ENCODE measurements around the gene EGLN2. TPM values are rescaled to one million over a fixed set of nuclear protein-coding genes. Genes with fewer than 3 reads are reported as not detected.

Gene EGLN2
- total and polyA plus RNA-seq, 10 of the 15 experiments (the other 5 are each of a cell fraction or from before 2014, with no cell fraction given), result 8.6 to 93.0 (median 66.8) TPM

GRCh38 chr19:40827386-40828247, 28.6 kb downstream of the EGLN2 start:
- FAIRE-seq (no peak), ATAC-seq (no peak), DNase-seq (ENCODE audit: low read depth, low spot score) (no peak)
- Histone ChIP-seq H3K36me3 (ENCODE audit: control insufficient read depth in 2 of 2, insufficient read depth in 2 of 2, low read length in 1 of 2) (no peaks in the 10 kb centered on the region), H3K79me2 (ENCODE audit: control insufficient read depth, insufficient read depth, low read length) (no peaks in the 10 kb centered on the region), H4K20me1 (ENCODE audit: control insufficient read depth, insufficient read depth) (no peaks in the 10 kb centered on the region), H3K27ac (ENCODE audit: control insufficient read depth, insufficient read depth) (no peak overlapping the region), H2AFZ (ENCODE audit: control insufficient read depth, low read depth, low read length) (no peak overlapping the region), H3K4me2 (ENCODE audit: control insufficient read depth, insufficient read depth) (no peak overlapping the region), H3K9me3 (replicated peaks; ENCODE audit: control insufficient read depth, insufficient read depth, low read length) (no peaks in the 10 kb centered on the region), H3K4me3 (no peak overlapping the region), H3K4me1 (ENCODE audit: control insufficient read depth, insufficient read depth, low read length) (peaks cover 4% of the 10 kb centered on the region), H3K27me3 (replicated peaks in 1 of 2; ENCODE audit: control insufficient read depth in 2 of 2, insufficient read depth in 2 of 2, low read length in 1 of 2) (no peaks in the 10 kb centered on the region), H3K9ac (ENCODE audit: control insufficient read depth, insufficient read depth, low read length) (no peak overlapping the region)
- POLR2A ChIA-PET, result interaction anchor here (0.6 kb wide), 1 partner anchor 130 kb away, joined by 3 read pairs; no protein-coding TSS in a partner anchor
- CTCF ChIA-PET, result interaction anchor here (1.0 kb wide), 1 partner anchor 165 kb away, joined by 3 read pairs; no protein-coding TSS in a partner anchor
- 82% methylated on average over 22 of the region's 22 CpGs for WGBS (ENCODE audit: insufficient coverage, insufficient replicate concordance, low lambda C conversion rate, missing lambda C conversion rate)
- RAD21 ChIA-PET (ENCODE audit: unreplicated experiment), result no interaction called here
- no TSS peak for BruUV-seq (replicated peaks)
- SMC1A ChIA-PET (ENCODE audit: uncharacterized antibody, unreplicated experiment), result no interaction called here
- in situ Hi-C loops (cut with MboI), result no loop called here
- intact Hi-C loops (cut with micrococcal nuclease; ENCODE audit: unreplicated experiment), result no loop called here
- TF ChIP-seq PBX3 (IDR thresholded peaks at IDR 0.05; ENCODE audit: insufficient replicate concordance, low read depth, low read length), result no peak
- no peak for TF ChIP-seq SKIL (IDR thresholded peaks at IDR 0.05; ENCODE audit: low read depth, poor library complexity, severe bottlenecking)
- no peak for TF ChIP-seq ZBTB40 (IDR thresholded peaks at IDR 0.05; ENCODE audit: borderline replicate concordance)
- no peak for TF ChIP-seq TARDBP (IDR thresholded peaks at IDR 0.05; ENCODE audit: borderline replicate concordance)
- TF ChIP-seq ETV6 (conservative IDR thresholded peaks at IDR 0.05 in 1 of 2, IDR thresholded peaks at IDR 0.05 in 1 of 2; ENCODE audit: borderline replicate concordance in 1 of 2, low read depth in 1 of 2), result no peak
- no peak for TF ChIP-seq USF2 (IDR thresholded peaks at IDR 0.05; ENCODE audit: borderline replicate concordance, low read depth, low read length)
- TF ChIP-seq BCLAF1 (IDR thresholded peaks at IDR 0.05), result no peak
